HG02798 (cell line): ENCODE results near the gene STXBP4.

ENCODE experiments used
- ATAC-seq: cut with Tn5 transposase; IDR thresholded peaks from one replicate; pipeline ENCODE4 v1.9.1; 2021; ENCODE audit warnings: mild to moderate bottlenecking; ENCODE audit not compliant: unreplicated experiment, poor library complexity

The STXBP4 gene

GRCh38 chr17:54968262-54968987 is at the start of gene STXBP4, which contains the start of gene COX11:
STXBP4 (plus strand) TSS chr17:54968765; CDS start chr17:54986220, 17,455 bp downstream.
COX11 (minus strand) TSS chr17:54968654; CDS start chr17:54968646, 8 bp downstream.
- ATAC-seq: peak; percentile 93

GRCh38 chr17:54919425-54919824 is 49.1 kb upstream of the STXBP4 start:
- ATAC-seq: no peak

DNA sequence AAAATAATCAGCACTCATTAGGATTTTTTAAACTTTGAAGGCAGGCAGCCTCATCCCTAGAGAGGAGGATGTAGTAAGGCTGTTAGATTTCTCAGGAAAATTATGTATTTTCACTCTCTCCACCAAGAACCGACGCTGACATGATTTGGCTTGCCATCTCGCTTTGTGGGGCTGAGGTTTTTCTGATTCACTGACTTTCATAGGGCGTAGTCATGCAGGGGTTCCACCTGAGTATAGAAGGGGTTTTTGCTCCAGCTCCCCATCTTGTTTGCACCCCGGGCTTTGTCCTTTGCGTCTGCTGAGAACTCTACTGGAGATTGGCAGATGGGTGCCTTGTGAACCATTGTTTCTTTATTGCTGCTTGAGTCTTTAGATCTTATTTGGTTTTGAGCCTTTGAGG is 47.7 kb upstream of the STXBP4 start:
- peak; percentile 34 for ATAC-seq

DNA sequence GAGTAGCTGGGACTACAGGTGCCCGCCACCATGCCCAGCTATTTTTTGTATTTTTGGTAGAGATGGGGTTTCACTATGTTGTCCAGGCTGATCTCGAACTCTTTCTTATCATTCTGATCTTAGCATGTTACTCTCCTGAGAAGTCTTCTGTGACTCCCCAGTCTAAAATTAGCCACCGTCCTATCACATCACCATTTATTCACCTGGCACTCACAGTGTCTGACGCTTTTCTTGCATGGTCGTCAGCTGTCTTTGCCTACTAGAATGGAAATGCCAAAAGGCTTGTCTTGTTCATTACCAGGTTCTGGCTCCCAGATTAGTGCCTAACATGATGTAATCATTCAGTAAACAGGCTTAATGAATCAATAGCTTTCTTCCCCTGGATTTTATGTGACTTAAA is 44.2 kb upstream of the STXBP4 start:
- ATAC-seq: no peak

- no peak for ATAC-seq
Observed at GRCh38 chr17:54927525-54927924, 41.0 kb upstream of the STXBP4 start.

DNA sequence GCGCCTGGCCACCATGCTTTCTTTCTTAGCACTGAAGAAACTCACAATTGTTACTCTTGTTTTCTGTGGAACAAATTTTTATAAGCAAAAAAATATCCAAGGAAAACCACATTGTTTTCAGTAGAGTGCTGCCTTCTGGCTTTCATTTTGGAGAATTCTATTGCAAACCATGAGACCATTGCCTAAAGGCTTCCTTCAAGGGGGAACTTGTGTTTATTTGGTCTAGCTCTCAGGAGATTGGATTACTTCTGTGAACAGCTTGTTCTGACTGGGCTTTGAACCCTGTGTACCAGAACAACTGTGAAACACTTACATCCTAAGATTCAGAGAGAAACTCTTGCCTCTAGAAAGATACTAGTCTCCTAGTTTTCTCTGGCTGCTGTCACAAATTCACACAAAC is 35.9 kb upstream of the STXBP4 start:
- no peak for ATAC-seq

DNA sequence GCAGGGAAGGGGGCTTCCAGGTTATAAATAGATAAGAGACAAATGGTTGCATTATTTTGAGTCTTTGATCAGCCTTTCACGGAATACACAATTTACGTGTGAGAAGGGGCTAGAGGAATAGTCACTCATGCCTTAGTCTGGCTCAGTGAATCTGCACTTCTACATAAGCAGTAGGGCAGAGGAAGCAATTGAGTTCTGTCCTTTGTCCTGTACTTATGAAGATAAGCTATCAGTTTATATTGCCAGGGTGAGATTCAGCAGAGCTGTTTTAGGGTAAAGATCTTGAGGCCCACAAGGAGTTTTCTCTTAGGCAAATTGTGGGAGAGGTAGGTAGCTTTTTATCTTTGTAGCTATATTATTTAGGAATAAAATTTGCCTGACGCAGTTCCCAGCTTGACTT is 34.6 kb upstream of the STXBP4 start:
- no peak for ATAC-seq

- no peak for ATAC-seq
Observed at GRCh38 chr17:54935471-54935870, 33.1 kb upstream of the STXBP4 start.

GRCh38 chr17:54937018-54937417 is 31.5 kb upstream of the STXBP4 start:
- ATAC-seq: no peak

- ATAC-seq: no peak
Observed at GRCh38 chr17:54937426-54937825, 31.1 kb upstream of the STXBP4 start.

- ATAC-seq: no peak
Observed at GRCh38 chr17:54941285-54941684, 27.3 kb upstream of the STXBP4 start.

DNA sequence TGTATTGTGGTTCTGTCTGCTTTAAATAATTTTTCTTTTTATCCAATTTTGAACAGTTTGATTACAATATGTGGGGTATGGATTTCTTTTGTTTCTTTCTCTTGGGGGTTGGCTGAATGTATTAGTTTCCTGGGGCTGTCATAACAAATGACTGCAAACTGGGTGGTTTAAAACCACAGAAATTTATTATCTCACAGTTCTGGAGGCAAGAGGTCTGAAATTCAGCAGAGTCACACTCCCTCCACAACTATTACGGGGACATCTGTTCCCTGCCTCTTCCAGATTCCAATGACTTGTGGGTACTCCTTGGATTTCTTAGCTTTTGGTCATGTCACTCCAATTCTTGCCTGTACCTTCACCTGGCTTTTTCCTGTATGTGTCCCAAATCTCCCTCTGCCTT is 23.8 kb upstream of the STXBP4 start:
- no peak for ATAC-seq

DNA sequence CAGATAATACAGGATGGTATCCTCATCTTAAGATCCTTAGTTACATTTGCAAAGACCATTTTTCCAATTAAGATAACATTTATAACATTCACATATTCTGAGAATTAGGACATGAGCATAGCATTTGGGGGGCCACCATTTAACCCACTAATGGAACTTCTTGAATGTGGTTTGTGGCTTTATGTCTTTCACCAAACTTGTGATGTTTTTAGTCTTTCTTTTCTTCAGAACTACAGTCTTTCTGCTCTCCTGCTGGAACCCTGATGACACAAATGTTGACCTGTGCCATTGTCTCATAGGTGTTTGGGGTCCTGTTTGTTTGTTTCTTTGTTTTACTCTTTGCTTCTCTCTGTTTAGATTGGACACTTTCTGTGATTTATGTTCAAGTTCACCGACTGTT is 23.3 kb upstream of the STXBP4 start:
- ATAC-seq: no peak

DNA sequence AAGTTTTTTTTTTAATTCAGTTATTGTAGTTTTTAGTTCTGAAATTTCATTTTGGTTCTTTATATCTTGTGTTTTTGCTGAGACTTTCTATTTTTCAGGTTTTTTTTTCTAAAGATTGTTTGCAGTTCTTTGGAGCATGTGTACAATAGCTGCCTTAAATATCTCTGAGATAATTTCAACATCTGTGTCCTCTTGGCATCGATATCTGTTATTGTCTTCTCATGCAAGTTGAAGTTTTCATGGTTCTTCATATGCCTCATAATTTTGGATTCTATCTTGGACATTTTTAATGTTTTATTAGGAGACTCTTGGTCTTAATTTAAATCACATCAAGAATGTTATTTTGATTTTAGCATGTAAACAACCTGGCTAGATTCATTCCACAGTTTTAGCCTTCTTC is 22.9 kb upstream of the STXBP4 start:
- no peak for ATAC-seq

GRCh38 chr17:54947396-54947795 is 21.2 kb upstream of the STXBP4 start:
- ATAC-seq: no peak

- peak; percentile 34 for ATAC-seq
Observed at GRCh38 chr17:54948380-54948779, 20.2 kb upstream of the STXBP4 start.

GRCh38 chr17:54950116-54950515 is 18.4 kb upstream of the STXBP4 start:
- no peak for ATAC-seq

DNA sequence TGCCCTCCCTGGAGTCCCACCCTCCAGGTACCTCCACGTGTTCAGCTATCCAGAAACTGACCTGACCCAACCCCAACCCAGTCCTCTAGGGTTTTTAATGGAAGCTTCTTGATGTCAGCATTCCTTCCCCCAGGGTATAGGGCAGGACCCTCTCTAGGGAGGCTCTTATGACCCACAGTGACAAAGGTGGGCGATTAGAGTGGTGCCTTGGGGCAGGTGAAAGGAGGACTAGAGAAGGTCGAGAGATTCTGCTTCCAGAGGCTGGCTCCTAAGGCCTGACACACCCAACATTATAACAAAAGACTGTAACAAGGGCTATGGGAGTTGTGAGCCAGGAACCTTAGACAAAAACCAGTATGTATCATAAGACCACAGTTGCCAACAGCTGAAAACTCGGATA is 17.3 kb upstream of the STXBP4 start:
- ATAC-seq: no peak

GRCh38 chr17:54956791-54957190 is 11.8 kb upstream of the STXBP4 start:
- no peak for ATAC-seq

GRCh38 chr17:54967621-54968261 is 824 bp upstream of the STXBP4 start:
- peak; percentile 22 for ATAC-seq

DNA sequence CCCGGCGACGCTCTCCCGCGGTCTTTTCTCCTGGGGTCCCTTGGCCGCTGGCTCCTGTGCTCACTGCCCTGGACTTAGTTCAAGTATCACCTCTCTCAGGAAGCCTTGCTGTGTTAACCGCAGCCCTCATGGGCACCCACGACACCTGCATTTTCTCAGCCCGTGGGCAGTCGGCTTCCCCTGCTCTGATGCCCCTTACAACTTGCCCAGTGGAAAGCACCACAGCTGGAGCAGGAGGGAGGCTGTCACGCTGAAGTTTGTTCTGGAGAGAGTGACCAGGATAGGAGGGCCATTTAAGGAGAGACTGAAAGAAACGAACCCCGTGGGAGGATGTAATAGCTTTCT is 395 bp downstream of the STXBP4 start:
- peak; percentile 31 for ATAC-seq
